Ramos (cell line): ENCODE results near the gene PIEZO2.
"Not testable (repeated sequence)": the region's sequence is repeated elsewhere in the genome, so short reads cannot be mapped to it uniquely, and the experiment has no call there.

Experiments used
- in situ Hi-C: fragments of 300-500 bp; cut with MboI; formaldehyde crosslinking; loops from one replicate; pipeline ENCODE4 v1.14.3; 2022; ENCODE audit warnings: low sequenced_read_pairs; ENCODE audit not compliant: unreplicated experiment

PIEZO2 gene

GRCh38 chr18:11149441-11150270 is at the start of gene PIEZO2:
Gene PIEZO2 (minus strand): TSS chr18:11149569. CDS start chr18:11148588, 981 bp downstream.
- in situ Hi-C loops: loop anchor here (10.0 kb wide), 3 partner anchors 305 to 585 kb away; no protein-coding TSS in a partner anchor

- in situ Hi-C loops: no loop called here
Observed at GRCh38 chr18:11183637-11184036, 34.3 kb upstream of the PIEZO2 start.

GRCh38 chr18:11181629-11182028 is 32.3 kb upstream of the PIEZO2 start:
- in situ Hi-C loops: not testable (repeated sequence)

- in situ Hi-C loops: no loop called here
Observed at GRCh38 chr18:11179959-11180519, 30.7 kb upstream of the PIEZO2 start.

GRCh38 chr18:11178951-11179549 is 29.7 kb upstream of the PIEZO2 start:
- in situ Hi-C loops: no loop called here

- in situ Hi-C loops: no loop called here
Observed at GRCh38 chr18:11177382-11177781, 28.0 kb upstream of the PIEZO2 start.

GRCh38 chr18:11176481-11176881 is 27.1 kb upstream of the PIEZO2 start:
- in situ Hi-C loops: no loop called here

- in situ Hi-C loops: no loop called here
Observed at GRCh38 chr18:11175266-11175979, 26.1 kb upstream of the PIEZO2 start.

GRCh38 chr18:11174179-11174578 is 24.8 kb upstream of the PIEZO2 start:
- in situ Hi-C loops: not testable (repeated sequence)

GRCh38 chr18:11167778-11168177 is 18.4 kb upstream of the PIEZO2 start:
- in situ Hi-C loops: no loop called here

GRCh38 chr18:11165952-11166351 is 16.6 kb upstream of the PIEZO2 start:
- in situ Hi-C loops: no loop called here

- in situ Hi-C loops: no loop called here
Observed at GRCh38 chr18:11165138-11165537, 15.8 kb upstream of the PIEZO2 start.

- in situ Hi-C loops: no loop called here
Observed at GRCh38 chr18:11163665-11164064, 14.3 kb upstream of the PIEZO2 start.

- in situ Hi-C loops: no loop called here
Observed at GRCh38 chr18:11162889-11163288, 13.5 kb upstream of the PIEZO2 start.

- in situ Hi-C loops: no loop called here
Observed at GRCh38 chr18:11162462-11162861, 13.1 kb upstream of the PIEZO2 start.

GRCh38 chr18:11160313-11160712 is 10.9 kb upstream of the PIEZO2 start:
- in situ Hi-C loops: no loop called here

GRCh38 chr18:11159844-11160243 is 10.5 kb upstream of the PIEZO2 start:
- in situ Hi-C loops: loop anchor here (10.0 kb wide), 3 partner anchors 315 to 595 kb away; no protein-coding TSS in a partner anchor

GRCh38 chr18:11156978-11157377 is 7.6 kb upstream of the PIEZO2 start:
- in situ Hi-C loops: loop anchor here (10.0 kb wide), 3 partner anchors 312 to 592 kb away; no protein-coding TSS in a partner anchor

- in situ Hi-C loops: loop anchor here (10.0 kb wide), 3 partner anchors 310 to 590 kb away; no protein-coding TSS in a partner anchor
Observed at GRCh38 chr18:11155034-11155759, 5.8 kb upstream of the PIEZO2 start.
